ENCODE data around the gene COG1. TPM values are rescaled to one million over a fixed set of nuclear protein-coding genes. Genes with fewer than 3 reads are reported as not detected.

The COG1 gene
- total and polyA plus RNA-seq, 2 donors from 2014 or later = 28.2 to 41.6 TPM

DNA sequence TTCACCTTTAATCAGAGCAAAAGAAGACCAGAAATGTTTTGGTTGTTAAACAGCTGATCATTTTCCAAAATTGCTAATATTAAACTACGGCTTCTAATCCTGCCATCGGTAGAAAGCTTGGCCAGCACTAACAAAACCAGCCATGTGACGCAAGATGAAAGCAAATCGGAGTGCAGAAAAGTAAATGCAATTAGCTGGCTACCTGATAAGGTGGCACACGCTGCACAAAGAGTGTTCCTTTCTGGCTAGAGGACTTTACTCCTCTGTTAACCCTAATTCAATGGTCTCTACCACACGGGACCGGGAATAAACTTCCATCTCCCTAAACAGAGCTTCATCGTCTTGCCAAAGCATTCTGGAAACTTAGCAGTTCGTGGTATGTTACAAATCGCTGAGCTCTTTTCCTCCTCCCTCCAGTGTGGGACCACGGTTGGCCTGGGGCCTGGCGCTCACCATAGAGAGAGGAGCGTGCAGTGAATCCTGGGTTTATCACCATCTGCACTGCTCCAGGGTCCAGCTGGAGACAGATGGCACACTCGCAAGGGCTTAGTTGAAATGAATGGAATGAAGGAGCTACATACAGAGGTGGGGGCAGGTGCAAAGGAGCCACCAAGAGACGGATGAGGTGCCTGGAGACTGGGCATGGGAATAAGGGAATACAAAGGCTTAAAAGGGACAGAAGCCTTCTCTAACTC lies 10.1 kb upstream of the COG1 start:
- FAIRE-seq (no peak), DNase-seq (peak in 3 of 5 donors; percentile 16 to 38 (median 24))
- Histone ChIP-seq H3K9me3 (ENCODE audit: control insufficient read depth in 2 of 3, insufficient read depth in 1 of 3, low read length in 3 of 3) (no peaks in the 10 kb centered on the region), H3K36me3 (ENCODE audit: control insufficient read depth in 2 of 3, insufficient read depth in 3 of 3, low read length in 3 of 3) (no peaks in the 10 kb centered on the region), H3K9ac (ENCODE audit: low read length in 3 of 3) (no peak overlapping the region), H3K27me3 (ENCODE audit: control insufficient read depth, insufficient read depth, low read length) (no peaks in the 10 kb centered on the region), H3K4me1 (ENCODE audit: control insufficient read depth in 2 of 3, insufficient read depth in 2 of 3, low read depth in 1 of 3, low read length in 3 of 3) (peaks cover 0 to 6% (median 3%) of the 10 kb centered on the region in 3 donors), H3K27ac (ENCODE audit: low read depth in 2 of 2, low read length in 2 of 2) (no peak overlapping the region), H3K4me3 (ENCODE audit: low read length in 3 of 3) (no peak overlapping the region)
- TF ChIP-seq CTCF (IDR thresholded peaks at IDR 0.05; ENCODE audit: borderline replicate concordance, extremely low read depth, insufficient read depth) = no peak
- intact Hi-C loops (cut with DNase I) = no loop called here

GRCh38 chr17:73184136-73184993 lies 8.5 kb upstream of the COG1 start:
- intact Hi-C loops (cut with DNase I) = no loop called here
- H3K27ac ChIP-seq (ENCODE audit: low read depth in 2 of 2, low read length in 2 of 2) = no peak overlapping the region
- peaks cover 0 to 6% (median 3%) of the 10 kb centered on the region in 3 donors for H3K4me1 ChIP-seq (ENCODE audit: control insufficient read depth in 2 of 3, insufficient read depth in 2 of 3, low read depth in 1 of 3, low read length in 3 of 3)
- H3K27me3 ChIP-seq (ENCODE audit: control insufficient read depth, insufficient read depth, low read length) = no peaks in the 10 kb centered on the region
- no peak overlapping the region for H3K4me3 ChIP-seq (ENCODE audit: low read length in 3 of 3)
- H3K9me3 ChIP-seq (ENCODE audit: control insufficient read depth in 2 of 3, insufficient read depth in 1 of 3, low read length in 3 of 3) = no peaks in the 10 kb centered on the region
- FAIRE-seq (no peak), DNase-seq (no peak)
- H3K9ac ChIP-seq (ENCODE audit: low read length in 3 of 3) = no peak overlapping the region
- H3K36me3 ChIP-seq (ENCODE audit: control insufficient read depth in 2 of 3, insufficient read depth in 3 of 3, low read length in 3 of 3) = no peaks in the 10 kb centered on the region
- TF ChIP-seq CTCF (IDR thresholded peaks at IDR 0.05; ENCODE audit: borderline replicate concordance, extremely low read depth, insufficient read depth) = no peak

GRCh38 chr17:73186283-73187050 lies 6.4 kb upstream of the COG1 start:
- intact Hi-C loops (cut with DNase I) = no loop called here
- no peak for TF ChIP-seq CTCF (IDR thresholded peaks at IDR 0.05; ENCODE audit: borderline replicate concordance, extremely low read depth, insufficient read depth)
- FAIRE-seq = no peak
- Histone ChIP-seq H3K36me3 (ENCODE audit: control insufficient read depth in 2 of 3, insufficient read depth in 3 of 3, low read length in 3 of 3) (no peaks in the 10 kb centered on the region), H3K9ac (ENCODE audit: low read length in 3 of 3) (no peak overlapping the region), H3K27ac (ENCODE audit: low read depth in 2 of 2, low read length in 2 of 2) (no peak overlapping the region), H3K4me1 (ENCODE audit: control insufficient read depth in 2 of 3, insufficient read depth in 2 of 3, low read depth in 1 of 3, low read length in 3 of 3) (peaks cover 0 to 3% (median 0%) of the 10 kb centered on the region in 3 donors), H3K9me3 (ENCODE audit: control insufficient read depth in 2 of 3, insufficient read depth in 1 of 3, low read length in 3 of 3) (no peaks in the 10 kb centered on the region), H3K27me3 (ENCODE audit: control insufficient read depth, insufficient read depth, low read length) (no peaks in the 10 kb centered on the region), H3K4me3 (ENCODE audit: low read length in 3 of 3) (no peak overlapping the region)
- no peak for DNase-seq

All from kidney (tissue), 14 donors.